HEK293 (cell line): Measurements from ENCODE around the gene VAV3.

Experiments used
- CTCF ChIA-PET: fragments of 350-600 bp; formaldehyde crosslinking; extraction: SDS; loops from one replicate; lab custom pipeline; 2021; ENCODE audit warnings: antibody characterized with exemption; lab: Yijun Ruan, JAX
- POLR2A ChIA-PET: fragments of 300-600 bp; formaldehyde crosslinking; extraction: SDS; loops from one replicate; lab custom pipeline; 2020; ENCODE audit warnings: antibody characterized with exemption, inconsistent platforms; lab: Yijun Ruan, JAX
- H3K27ac ChIP-seq: fragments of 200-500 bp; sonication (Bioruptor generic); 2 replicates; pipeline ENCODE4 v1.5.1; 2014; ENCODE audit warnings: low read depth, low read length, control low read depth, inconsistent platforms; ENCODE audit errors: extremely low read depth
- H3K36me3 ChIP-seq, 2 experiments: fragments of 200-500 bp in 1 of 2; sonication (Bioruptor generic) in 1 of 2; 1 replicate in 1 of 2; 2 replicates in 1 of 2; pipeline ENCODE4 v1.5.1; 2014 to 2017; ENCODE audit warnings: inconsistent platforms in 2 of 2, low read length in 2 of 2; ENCODE audit not compliant: control insufficient read depth in 2 of 2, insufficient read depth in 1 of 2
- H3K4me1 ChIP-seq: fragments of 200-500 bp; sonication (Bioruptor generic); 2 replicates; pipeline ENCODE4 v1.5.1; 2014; ENCODE audit warnings: mild to moderate bottlenecking, low read length, inconsistent platforms; ENCODE audit not compliant: control insufficient read depth, insufficient read depth
- H3K4me3 ChIP-seq: 2 replicates; pipeline ENCODE4 v1.5.1; 2011; ENCODE audit warnings: low read depth, mild to moderate bottlenecking, control low read depth, low read length, moderate library complexity
- H3K9me3 ChIP-seq: fragments of 200-500 bp; sonication (Bioruptor generic); 2 replicates; pipeline ENCODE4 v1.5.1; 2014; ENCODE audit warnings: low read depth, low read length, inconsistent platforms; ENCODE audit not compliant: control insufficient read depth, insufficient read depth
- AEBP2 ChIP-seq: fragments of 450-650 bp; formaldehyde crosslinking; IDR thresholded peaks from 2 replicates; pipeline ENCODE4 v1.5.1; 2016; ENCODE audit warnings: missing biosample characterization, missing genetic modification characterization, borderline replicate concordance
- BCL11B ChIP-seq: fragments of 450-650 bp; formaldehyde crosslinking; IDR thresholded peaks from 2 replicates; pipeline ENCODE4 v1.5.1; 2016; ENCODE audit warnings: low read depth, missing biosample characterization, missing genetic modification characterization
- KLF9 ChIP-seq: fragments of 450-650 bp; formaldehyde crosslinking; IDR thresholded peaks from 2 replicates; pipeline ENCODE4 v1.5.1; 2016; ENCODE audit warnings: missing biosample characterization, missing genetic modification characterization, low read depth
- PRDM10 ChIP-seq: fragments of 450-650 bp; formaldehyde crosslinking; IDR thresholded peaks from 2 replicates; pipeline ENCODE4 v1.5.1; 2016; ENCODE audit warnings: missing biosample characterization, missing genetic modification characterization
- ZBTB1 ChIP-seq: fragments of 450-650 bp; formaldehyde crosslinking; IDR thresholded peaks from 2 replicates; pipeline ENCODE4 v1.5.1; 2016; ENCODE audit warnings: missing biosample characterization, missing genetic modification characterization
- ZNF155 ChIP-seq: fragments of 450-650 bp; formaldehyde crosslinking; IDR thresholded peaks from 2 replicates; pipeline ENCODE4 v1.5.1; 2016; ENCODE audit warnings: missing biosample characterization, missing genetic modification characterization
- ZNF202 ChIP-seq: fragments of 450-650 bp; formaldehyde crosslinking; IDR thresholded peaks from 2 replicates; pipeline ENCODE4 v1.5.1; 2016; ENCODE audit warnings: missing biosample characterization, missing genetic modification characterization, borderline replicate concordance
- ZNF214 ChIP-seq: fragments of 450-650 bp; formaldehyde crosslinking; IDR thresholded peaks from 2 replicates; pipeline ENCODE4 v1.5.1; 2017; ENCODE audit warnings: missing biosample characterization, mild to moderate bottlenecking, missing genetic modification characterization, borderline replicate concordance
- ZNF221 ChIP-seq: fragments of 450-650 bp; formaldehyde crosslinking; IDR thresholded peaks from 2 replicates; pipeline ENCODE4 v1.5.1; 2017; ENCODE audit warnings: missing biosample characterization, missing genetic modification characterization, borderline replicate concordance
- ZNF366 ChIP-seq: fragments of 450-650 bp; formaldehyde crosslinking; conservative IDR thresholded peaks from 2 replicates; pipeline ENCODE4 v1.5.1; 2016; ENCODE audit warnings: missing biosample characterization, missing genetic modification characterization
- ZNF394 ChIP-seq: fragments of 450-650 bp; formaldehyde crosslinking; IDR thresholded peaks from 2 replicates; pipeline ENCODE4 v1.5.1; 2016; ENCODE audit warnings: missing biosample characterization, missing genetic modification characterization, mild to moderate bottlenecking, moderate library complexity, borderline replicate concordance
- ZNF426 ChIP-seq: fragments of 450-650 bp; formaldehyde crosslinking; IDR thresholded peaks from 2 replicates; pipeline ENCODE4 v1.5.1; 2017; ENCODE audit warnings: missing biosample characterization, missing genetic modification characterization, mild to moderate bottlenecking, inconsistent platforms, moderate library complexity
- ZNF48 ChIP-seq: fragments of 450-650 bp; formaldehyde crosslinking; IDR thresholded peaks from 2 replicates; pipeline ENCODE4 v1.5.1; 2016; ENCODE audit warnings: missing biosample characterization, missing genetic modification characterization
- ZNF521 ChIP-seq: fragments of 450-650 bp; formaldehyde crosslinking; IDR thresholded peaks from 2 replicates; pipeline ENCODE4 v1.5.1; 2017; ENCODE audit warnings: missing biosample characterization, mild to moderate bottlenecking, missing genetic modification characterization
- ZNF530 ChIP-seq: fragments of 450-650 bp; formaldehyde crosslinking; IDR thresholded peaks from 2 replicates; pipeline ENCODE4 v1.5.1; 2016; ENCODE audit warnings: low read depth, missing biosample characterization, missing genetic modification characterization
- ZNF600 ChIP-seq: fragments of 450-650 bp; formaldehyde crosslinking; IDR thresholded peaks from 2 replicates; pipeline ENCODE4 v1.5.1; 2016; ENCODE audit warnings: missing biosample characterization, missing genetic modification characterization
- ZNF629 ChIP-seq: fragments of 450-650 bp; formaldehyde crosslinking; IDR thresholded peaks from 2 replicates; pipeline ENCODE4 v1.5.1; 2017; ENCODE audit warnings: missing biosample characterization, missing genetic modification characterization
- ZNF707 ChIP-seq: fragments of 450-650 bp; formaldehyde crosslinking; IDR thresholded peaks from 2 replicates; pipeline ENCODE4 v1.5.1; 2016; ENCODE audit warnings: missing biosample characterization, missing genetic modification characterization
- ZNF768 ChIP-seq: fragments of 450-650 bp; formaldehyde crosslinking; IDR thresholded peaks from 2 replicates; pipeline ENCODE4 v1.5.1; 2018; ENCODE audit warnings: missing biosample characterization, mild to moderate bottlenecking, missing genetic modification characterization
- ZNF777 ChIP-seq: fragments of 450-650 bp; formaldehyde crosslinking; IDR thresholded peaks from 2 replicates; pipeline ENCODE4 v1.5.1; 2017; ENCODE audit warnings: missing biosample characterization, missing genetic modification characterization, borderline replicate concordance
- ZSCAN23 ChIP-seq: fragments of 450-650 bp; formaldehyde crosslinking; IDR thresholded peaks from 2 replicates; pipeline ENCODE4 v1.5.1; 2016; ENCODE audit warnings: missing biosample characterization, missing genetic modification characterization

The VAV3 gene

GRCh38 chr1:107545056-107545577 is 419.9 kb downstream of the VAV3 start:
- no peak for TF ChIP-seq ZNF214
- no peak for TF ChIP-seq ZNF426 (tag by site-specific recombination)
- TF ChIP-seq AEBP2 (tag by site-specific recombination) = no peak
- TF ChIP-seq KLF9 = no peak
- no peak for TF ChIP-seq ZNF530
- no peak for TF ChIP-seq ZNF600 (tag by site-specific recombination)
- no peak for TF ChIP-seq ZBTB1 (tag by site-specific recombination)
- TF ChIP-seq, all 188 proteins: peak for 0
- no peaks in the 10 kb centered on the region for H3K36me3 ChIP-seq
- no peak overlapping the region for H3K4me3 ChIP-seq
- H3K27ac ChIP-seq = no peak overlapping the region
- ChIA-PET POLR2A (no interaction called here), CTCF (no interaction called here)
- H3K4me1 ChIP-seq = no peaks in the 10 kb centered on the region
- H3K9me3 ChIP-seq = no peaks in the 10 kb centered on the region

- POLR2A ChIA-PET = no interaction called here
- no peaks in the 10 kb centered on the region for H3K36me3 ChIP-seq
- TF ChIP-seq ZSCAN23 (tag by site-specific recombination) (no peak), ZNF221 (tag by site-specific recombination) (no peak), ZNF777 (tag by site-specific recombination) (no peak), ZNF521 (tag by site-specific recombination) (no peak), ZNF394 (tag by site-specific recombination) (no peak), ZNF768 (no peak), ZNF202 (tag by site-specific recombination) (no peak), ZNF366 (tag by site-specific recombination) (no peak), ZNF155 (no peak), ZNF48 (tag by site-specific recombination) (no peak), ZNF629 (no peak), PRDM10 (tag by site-specific recombination) (no peak), BCL11B (tag by site-specific recombination) (no peak), ZNF707 (tag by site-specific recombination) (no peak)
- TF ChIP-seq, all 188 proteins: peak for 0
- Histone ChIP-seq H3K9me3 (no peaks in the 10 kb centered on the region), H3K27ac (no peak overlapping the region), H3K4me1 (no peaks in the 10 kb centered on the region), H3K4me3 (no peak overlapping the region)
- CTCF ChIA-PET = interaction anchor here (0.5 kb wide), 1 partner anchor 363 kb away, joined by 3 read pairs; no protein-coding TSS in a partner anchor
Observed at GRCh38 chr1:107544285-107544684, 420.7 kb downstream of the VAV3 start.
